ENCODE data around the gene PRUNE1.

PRUNE1 gene

DNA sequence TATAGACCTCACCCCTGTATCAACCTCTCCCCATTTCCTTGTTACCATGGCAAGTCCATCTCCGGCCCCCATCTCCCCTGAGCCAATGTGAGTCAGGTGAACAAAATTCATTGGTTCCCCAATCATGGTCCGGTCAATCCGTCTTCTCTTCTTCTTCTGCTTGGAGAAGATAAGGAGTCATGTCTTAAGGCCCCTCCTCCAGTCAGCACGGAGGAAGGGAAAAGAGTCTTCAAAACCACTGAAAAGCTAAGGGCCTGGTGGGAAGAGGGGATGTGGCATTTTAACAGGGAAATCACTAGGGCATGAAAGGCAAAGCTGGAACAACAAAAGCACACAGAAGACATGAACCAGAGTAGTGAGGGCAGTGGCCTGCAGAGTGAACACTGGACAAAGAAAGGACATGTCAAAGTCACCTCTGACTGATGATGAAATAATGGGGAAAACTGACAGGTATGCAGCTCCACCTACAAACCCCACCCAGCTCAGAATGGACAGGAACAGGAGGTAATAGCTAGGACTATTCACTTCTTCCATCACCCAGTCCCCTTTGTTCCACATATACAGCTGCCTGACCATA is 46.8 kb downstream of the PRUNE1 start:
- DNase-seq: no peak

- DNase-seq: no peak
These were observed 47.3 kb downstream of the PRUNE1 start for GRCh38 chr1:151055581-151055980.

DNA sequence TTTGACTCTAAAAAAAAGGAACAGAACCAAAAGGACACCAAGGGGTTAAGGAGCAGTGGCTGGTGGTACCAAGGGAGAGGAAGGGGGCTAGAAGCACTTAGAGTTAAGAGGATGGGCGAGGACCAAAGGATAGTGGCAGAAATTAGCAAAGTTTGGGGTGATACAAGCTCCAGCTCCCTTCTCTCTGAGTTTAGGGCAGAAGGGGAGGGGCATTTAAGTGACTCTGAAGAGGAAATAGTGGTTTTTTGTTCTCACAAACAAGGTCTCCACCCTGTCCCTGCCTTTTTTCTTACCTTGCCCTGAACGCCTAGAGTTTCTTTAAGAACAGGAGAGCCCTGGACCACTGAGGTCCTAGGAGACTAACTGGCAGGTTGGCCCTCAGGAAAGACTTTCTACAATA is 47.9 kb downstream of the PRUNE1 start:
- DNase-seq: no peak

GRCh38 chr1:151058692-151059091 is 50.4 kb downstream of the PRUNE1 start:
- peak; percentile 95 for DNase-seq

- DNase-seq: peak; percentile 92
These were observed 51.1 kb downstream of the PRUNE1 start, which contains the start of gene CDC42SE1 for GRCh38 chr1:151059109-151060006. Gene CDC42SE1, minus strand, starts transcription at chr1:151059622. Its CDS starts 3,892 bp downstream, at chr1:151055730.

- DNase-seq: peak; percentile 81
These were observed 51.9 kb downstream of the PRUNE1 start, which contains the start of gene MLLT11 for GRCh38 chr1:151060007-151060656. Gene MLLT11, plus strand, starts transcription at chr1:151060397. Its CDS starts 6,828 bp downstream, at chr1:151067225.

DNA sequence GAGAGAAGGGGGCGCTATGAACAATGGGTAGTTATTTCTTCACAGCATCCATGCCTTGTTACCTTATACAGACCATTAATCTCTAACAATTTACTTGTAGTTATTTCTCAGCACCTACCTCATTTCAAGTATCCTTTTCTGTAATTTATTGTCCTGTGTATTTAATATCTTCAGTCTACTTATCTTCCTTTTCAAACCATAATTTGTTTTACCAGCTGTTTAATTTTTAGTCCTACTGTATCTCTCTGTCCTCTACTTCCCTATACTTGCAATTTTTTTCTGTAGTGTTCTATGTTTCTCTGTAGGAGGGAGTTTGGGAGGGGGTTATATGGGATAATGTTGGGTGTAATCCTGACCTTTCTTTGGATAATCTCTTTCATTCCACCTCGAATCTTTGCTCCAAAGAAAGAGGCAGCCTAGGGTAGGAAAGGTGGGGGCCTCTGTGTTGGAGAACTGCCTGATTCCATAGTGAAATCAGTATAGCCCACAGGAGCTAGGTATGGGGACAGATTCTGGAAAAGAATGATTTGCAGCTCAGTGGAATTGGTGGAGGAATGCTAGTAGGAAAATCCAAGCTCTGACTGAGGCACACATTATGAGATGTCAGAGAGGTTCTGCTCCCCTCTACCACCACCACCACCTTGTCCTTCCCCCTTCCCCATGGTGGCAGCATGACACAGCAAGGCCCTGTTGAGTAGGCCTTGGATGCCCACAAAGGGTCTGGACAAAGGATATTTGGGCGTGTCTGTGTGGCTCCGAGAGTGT is 52.6 kb downstream of the PRUNE1 start:
- peak; percentile 68 for DNase-seq

GRCh38 chr1:151061704-151062103 is 53.5 kb downstream of the PRUNE1 start:
- no peak for DNase-seq

DNA sequence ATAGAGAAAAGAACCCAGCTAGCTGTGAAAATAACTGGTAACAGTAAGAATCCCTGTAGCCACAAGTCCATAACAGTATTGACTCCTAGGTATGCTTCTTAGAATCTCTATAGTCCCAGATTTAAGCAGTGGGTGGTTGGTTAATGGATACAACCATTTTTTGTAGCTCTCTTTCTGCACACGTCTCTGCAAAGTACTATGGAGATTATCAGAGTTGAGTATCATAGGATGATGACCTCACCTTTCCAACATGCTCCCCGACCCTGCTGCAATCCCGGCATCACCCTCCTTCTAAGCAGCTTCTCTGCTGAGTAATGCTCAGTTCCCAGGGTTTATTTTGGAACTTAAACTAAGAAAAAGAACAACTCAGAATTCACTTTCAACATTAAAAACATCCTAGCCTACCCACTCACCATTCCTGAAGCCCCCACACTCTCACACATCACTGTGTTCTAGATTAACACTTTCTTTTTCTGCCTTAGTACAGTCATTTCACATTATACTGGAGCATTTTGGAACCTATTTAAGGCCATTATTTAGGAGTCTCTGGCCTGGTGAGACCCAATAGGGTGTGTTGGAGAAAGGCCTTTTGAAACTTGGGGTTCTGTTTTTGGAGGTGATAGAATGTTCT is 54.6 kb downstream of the PRUNE1 start:
- peak; percentile 19 for DNase-seq

DNA sequence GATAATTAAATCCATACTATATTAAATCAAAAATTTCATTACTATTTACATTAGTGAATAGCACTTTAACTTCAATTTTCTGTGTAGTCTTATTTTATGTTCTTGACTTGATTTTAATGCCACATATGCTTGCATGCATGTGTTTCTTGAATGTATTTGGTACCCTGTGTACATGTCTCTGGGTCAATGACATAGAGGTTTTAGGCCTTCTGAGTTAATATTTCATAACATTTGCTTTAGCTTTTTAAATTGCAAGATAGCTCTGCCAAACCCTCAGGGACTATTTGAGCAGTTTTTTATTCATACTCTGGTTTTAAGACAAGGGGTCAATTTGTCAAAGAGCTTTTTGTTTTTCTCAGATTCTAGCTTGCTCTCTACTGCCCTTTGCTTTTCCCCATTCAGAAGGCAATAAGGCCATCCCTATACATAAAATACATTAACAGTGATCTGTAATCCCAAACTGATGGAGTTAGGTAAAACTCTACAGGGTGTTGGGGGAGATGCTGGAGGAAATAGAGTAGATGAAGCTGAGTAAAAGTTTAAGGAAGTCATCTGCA is 56.9 kb downstream of the PRUNE1 start:
- DNase-seq: no peak

DNA sequence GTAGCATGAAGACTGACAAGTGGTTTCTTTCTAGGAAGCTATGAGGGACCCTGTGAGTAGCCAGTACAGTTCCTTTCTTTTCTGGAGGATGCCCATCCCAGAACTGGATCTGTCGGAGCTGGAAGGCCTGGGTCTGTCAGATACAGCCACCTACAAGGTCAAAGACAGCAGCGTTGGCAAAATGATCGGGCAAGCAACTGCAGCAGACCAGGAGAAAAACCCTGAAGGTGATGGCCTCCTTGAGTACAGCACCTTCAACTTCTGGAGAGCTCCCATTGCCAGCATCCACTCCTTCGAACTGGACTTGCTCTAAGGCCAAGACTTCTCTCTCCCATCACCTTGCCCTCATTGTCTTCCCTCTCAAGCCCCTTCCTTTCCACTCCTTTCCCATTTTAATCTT is 58.9 kb downstream of the PRUNE1 start:
- no peak for DNase-seq

- DNase-seq: no peak
These were observed 60.8 kb downstream of the PRUNE1 start for GRCh38 chr1:151069103-151069486.

GRCh38 chr1:151070474-151071276 is 62.4 kb downstream of the PRUNE1 start, which contains the start of gene GABPB2:
Gene GABPB2, plus strand, starts transcription at chr1:151070761. Its CDS starts 17,429 bp downstream, at chr1:151088190.
- DNase-seq: peak; percentile 97

DNA sequence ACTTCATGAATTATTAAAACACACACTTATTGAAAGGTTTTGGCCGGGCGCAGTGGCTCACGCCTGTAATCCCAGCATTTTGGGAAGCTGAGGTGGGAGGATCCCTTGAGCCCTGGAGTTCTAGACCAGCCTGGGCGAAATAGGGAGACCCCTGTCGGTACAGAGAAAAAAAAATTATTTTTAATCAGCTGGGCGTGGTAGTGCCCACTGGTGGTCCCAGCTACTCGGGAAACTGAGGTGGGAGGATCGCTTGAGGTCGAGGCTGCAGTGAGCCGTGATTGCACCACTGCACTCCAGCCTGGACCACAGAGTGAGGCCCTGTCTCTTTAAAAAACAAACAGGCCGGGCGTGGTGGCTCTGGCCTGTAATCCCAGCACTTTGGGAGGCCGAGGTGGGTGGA is 64.0 kb downstream of the PRUNE1 start:
- no peak for DNase-seq
